ENCODE results near the gene PHACTR4.
A peak's percentile ranks its signal among the peaks of the same experiment; 100 is the strongest.
"Not testable (repeated sequence)": the region's sequence is repeated elsewhere in the genome, so short reads cannot be mapped to it uniquely, and the experiment has no call there.

The PHACTR4 gene

DNA sequence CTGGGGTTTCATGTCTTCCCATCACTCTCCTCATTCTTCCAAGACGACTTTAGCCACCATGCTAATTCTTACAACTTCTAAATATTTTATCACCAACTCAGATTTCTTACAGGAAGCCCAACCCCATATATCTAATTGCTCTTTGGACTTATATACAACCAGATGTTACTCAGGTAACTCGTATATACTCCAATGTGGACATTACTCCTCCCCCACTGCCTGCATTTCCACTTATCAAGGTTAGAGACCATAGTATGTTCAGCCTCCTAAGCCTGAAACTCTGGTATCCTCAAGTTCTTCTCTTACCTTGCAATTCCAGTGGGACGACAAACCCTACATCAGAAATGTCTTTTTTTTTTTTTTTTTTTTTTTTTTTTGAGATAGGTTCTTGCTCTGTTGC is 133.6 kb downstream of the PHACTR4 start:
- DNase-seq (ENCODE audit: low spot score): no peak

GRCh38 chr1:28505406-28506187 is 136.1 kb downstream of the PHACTR4 start, which contains the start of gene RCC1:
Gene RCC1 (plus strand): TSS chr1:28506043. CDS start chr1:28529867, 23,824 bp downstream.
- DNase-seq (ENCODE audit: low spot score): peak; percentile 99

DNA sequence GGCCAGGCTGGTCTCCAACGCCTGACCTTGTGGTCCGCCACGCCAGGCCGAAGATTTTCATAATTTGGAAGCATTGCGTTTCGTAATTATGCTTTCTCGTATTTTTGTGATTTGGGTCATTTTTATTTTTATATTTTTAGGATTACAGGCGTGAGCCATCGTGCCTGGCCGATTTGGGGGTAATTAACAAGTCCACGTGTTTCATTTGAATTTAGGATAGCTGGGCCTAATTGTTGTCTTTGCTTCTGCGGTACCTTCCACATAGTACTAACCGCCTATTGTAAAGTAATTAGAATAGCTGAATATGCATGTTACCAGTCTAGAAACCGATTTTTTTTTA is 137.3 kb downstream of the PHACTR4 start:
- no peak for DNase-seq (ENCODE audit: low spot score)

GRCh38 chr1:28507247-28507645 is 137.7 kb downstream of the PHACTR4 start:
- DNase-seq (ENCODE audit: low spot score): peak; percentile 51

DNA sequence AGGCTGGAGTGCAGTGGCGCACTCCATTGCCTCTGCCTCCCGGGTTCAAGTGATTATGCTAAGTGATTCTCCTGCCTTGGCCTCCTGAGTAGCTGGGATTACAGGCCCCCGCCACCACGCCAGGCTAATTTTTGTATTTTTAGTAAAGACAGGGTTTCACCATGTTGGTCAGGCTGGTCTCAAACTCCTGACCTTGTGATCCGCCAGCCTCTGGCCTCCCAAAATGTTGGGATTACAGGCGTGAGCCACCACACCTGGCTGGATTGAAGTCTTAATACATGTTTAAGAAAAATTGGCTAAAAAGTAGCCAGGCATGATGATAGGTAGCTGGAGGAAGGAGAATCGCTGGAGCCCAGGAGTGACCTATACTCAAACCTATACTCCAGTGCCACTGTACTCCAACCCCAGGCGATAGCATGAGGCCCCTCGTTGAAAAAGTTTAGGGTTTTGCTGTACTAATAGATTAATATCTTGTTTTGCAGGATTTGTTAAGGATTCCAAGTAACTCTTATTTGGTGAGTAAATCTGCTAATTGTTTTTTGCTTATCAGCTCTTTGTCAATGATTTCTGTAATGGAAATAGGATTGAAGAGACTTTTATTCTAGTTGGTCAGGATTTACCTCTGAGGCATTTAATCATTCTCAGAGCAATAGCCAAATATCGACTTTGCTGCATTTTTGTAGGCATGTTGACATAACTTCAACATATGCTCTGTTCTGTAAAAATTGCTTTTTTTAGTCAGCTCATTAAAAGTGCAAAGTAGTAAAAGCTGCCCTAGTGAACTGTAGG is 138.3 kb downstream of the PHACTR4 start:
- DNase-seq (ENCODE audit: low spot score): peak; percentile 32

DNA sequence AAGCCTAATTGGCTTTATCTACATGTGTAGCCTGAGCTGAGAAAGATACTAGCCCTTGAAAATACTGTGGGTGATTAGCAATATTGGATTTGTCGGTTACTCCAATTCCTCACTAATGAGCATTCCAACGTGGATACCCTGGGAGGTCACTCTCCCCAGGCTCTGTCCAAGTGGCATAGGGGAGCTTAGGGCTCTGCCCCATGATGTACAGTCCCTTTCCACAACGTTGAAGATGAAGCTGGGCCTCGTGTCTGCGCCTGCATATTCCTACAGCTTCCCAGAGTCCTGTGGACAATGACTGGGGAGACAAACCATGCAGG is 138.9 kb downstream of the PHACTR4 start:
- DNase-seq (ENCODE audit: low spot score): peak; percentile 41

GRCh38 chr1:28509705-28510272 is 140.2 kb downstream of the PHACTR4 start:
- DNase-seq (ENCODE audit: low spot score): peak; percentile 53

DNA sequence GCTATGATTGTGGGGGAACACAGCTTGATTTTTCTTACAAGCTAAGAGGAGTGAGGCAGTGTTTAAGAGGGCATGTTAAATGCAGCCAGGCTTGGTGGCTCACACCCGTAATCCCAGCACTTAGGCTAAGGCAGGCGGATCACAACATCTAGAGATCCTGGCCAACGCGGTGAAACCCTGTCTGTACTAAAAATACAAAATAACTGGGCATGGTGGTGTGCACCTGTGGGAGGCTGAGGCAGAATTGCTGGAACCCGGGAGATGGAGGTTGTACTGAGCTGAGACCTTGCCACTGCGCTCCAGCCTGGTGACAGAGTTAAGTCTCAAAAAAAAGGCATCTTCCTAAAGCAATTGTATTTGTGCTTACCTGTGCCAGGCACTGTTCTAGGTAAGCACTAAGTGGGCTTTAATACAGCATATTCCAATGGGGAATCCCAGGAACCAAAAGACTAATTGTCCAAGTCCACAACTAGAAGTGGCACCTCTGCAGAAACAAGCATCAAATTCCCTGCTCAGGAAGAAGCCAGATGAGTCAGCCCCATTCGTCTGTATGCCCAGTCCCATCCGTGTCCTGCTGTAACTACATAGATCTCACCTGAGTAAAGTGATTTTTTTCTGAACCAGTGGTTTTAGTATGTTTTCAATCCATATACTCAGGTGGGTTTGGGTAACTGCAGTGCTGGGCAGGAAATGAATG is 140.9 kb downstream of the PHACTR4 start:
- DNase-seq (ENCODE audit: low spot score): peak; percentile 76

- peak; percentile 70 for DNase-seq (ENCODE audit: low spot score)
Observed at GRCh38 chr1:28510970-28511440, 141.5 kb downstream of the PHACTR4 start.

DNA sequence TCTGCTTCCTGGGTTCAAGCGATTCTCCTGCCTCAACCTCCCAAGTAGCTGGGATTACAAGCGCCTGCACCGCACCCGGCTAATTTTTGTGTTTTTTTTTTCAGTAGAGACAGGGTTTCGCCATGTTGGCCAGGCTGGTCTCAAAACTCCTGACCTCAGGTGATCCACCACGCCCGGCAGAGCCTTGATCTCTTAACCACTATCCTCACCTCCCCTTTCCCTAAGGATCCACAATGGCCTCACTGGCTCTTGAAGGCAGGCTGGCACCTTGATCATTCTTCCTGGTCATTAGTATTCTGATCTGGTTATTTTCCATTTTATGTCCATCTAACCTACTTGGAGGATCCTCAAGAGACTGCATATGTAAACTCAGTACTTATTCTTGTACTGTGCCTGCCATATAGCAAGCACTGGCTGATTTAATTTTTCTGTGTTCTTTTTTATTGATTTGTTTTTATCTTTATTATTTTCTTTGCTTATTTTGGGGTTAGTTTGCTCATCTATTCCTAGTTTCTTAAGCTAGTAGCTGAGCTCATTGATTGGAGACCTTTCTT is 142.6 kb downstream of the PHACTR4 start:
- DNase-seq (ENCODE audit: low spot score): peak; percentile 56

DNA sequence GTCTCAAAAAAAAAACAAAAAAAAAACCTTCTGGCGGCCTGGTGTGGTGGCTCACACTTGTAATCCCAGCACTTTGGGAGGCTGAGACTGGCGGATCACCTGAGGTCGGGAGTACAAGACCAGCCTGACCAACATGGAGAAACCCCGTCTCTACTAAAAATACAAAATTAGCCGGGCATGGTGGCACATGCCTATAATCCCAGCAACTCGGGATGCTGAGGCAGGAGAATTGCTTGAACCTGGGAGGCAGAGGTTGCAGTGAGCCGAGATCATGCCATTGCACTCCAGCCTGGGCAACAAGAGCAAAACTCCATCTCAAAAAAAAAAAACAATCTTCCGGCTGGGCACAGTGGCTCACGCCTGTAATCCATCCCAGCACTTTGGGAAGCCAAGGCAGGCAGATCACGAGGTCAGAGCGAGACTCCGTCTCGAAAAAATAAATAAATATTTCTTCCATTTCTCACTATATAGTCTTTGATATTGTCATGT is 144.9 kb downstream of the PHACTR4 start:
- DNase-seq (ENCODE audit: low spot score): peak; percentile 28

DNA sequence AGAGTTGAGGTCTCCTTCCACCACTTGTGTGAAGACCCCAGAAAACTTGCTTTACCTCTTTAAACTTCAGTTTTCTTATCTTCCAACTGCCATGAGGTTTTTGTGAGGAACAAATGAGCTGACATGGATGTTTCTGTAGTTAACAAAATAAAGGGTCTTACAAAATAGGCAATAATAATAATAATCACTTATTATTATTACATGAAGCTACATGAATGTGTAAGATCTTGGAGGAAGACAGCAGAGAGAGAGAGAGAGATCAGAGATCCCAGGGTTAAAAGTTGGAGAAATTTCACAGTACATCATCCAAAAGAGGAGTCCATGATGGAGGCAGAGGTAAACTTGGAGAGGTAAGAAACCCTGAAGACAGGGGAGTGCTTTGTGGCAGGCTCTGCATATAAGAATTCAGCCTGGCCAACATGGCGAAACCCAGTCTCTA is 147.0 kb downstream of the PHACTR4 start:
- DNase-seq (ENCODE audit: low spot score): peak; percentile 16

DNA sequence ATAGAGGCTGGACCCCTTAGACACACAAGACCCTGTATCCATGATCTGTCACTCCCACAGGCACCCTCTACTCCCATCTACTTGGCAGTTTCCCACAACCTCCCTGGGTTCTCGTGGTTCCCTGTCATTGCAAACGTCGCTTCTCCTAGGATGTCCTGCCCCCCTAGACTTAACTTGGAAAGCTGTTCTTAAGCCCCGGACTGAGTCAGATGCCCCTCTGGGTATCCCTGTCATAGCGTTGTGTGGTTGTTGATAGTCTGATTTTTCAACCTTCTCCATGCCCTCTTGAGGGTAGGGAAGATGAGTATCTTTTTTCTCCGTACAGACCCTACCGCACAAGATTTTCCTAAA is 148.1 kb downstream of the PHACTR4 start:
- no peak for DNase-seq (ENCODE audit: low spot score)

DNA sequence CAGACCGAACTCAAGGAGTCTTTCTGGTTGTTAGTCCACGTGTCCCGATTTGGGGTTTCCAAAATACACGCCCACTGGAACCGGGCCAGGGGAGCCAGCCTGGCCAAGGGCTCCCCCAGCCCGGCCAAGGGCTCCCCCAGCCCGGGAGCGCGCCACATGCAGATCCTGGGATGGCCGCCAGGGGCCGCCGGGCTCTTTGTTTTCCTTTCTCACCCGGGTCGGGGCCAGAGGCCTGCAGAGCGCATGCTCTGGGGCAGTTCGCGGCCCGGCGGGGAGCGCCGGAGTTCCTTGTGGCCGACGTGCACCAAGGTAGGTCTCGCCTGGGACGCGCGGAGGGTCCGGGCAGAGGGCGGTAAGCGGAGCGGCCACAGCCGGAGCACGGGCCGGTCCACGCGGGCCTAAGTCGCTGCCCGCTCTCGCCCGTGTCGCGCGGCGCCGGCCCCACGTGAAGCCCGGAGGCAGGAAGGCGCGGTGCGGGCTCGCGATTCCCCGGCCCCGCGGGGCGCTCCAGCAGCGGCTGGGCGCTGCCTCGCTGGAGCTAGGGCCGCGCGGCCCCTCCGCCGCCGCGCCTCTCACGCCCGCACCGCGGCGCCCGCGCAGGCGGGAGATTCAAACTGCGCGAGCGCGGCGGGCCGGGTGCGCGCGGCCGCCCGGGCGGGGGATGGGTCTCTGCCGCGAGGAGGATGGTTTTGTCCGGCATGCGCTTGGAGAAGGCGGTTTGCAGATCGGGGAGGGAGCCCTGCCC is 148.6 kb downstream of the PHACTR4 start:
- DNase-seq (ENCODE audit: low spot score): peak; percentile 91

DNA sequence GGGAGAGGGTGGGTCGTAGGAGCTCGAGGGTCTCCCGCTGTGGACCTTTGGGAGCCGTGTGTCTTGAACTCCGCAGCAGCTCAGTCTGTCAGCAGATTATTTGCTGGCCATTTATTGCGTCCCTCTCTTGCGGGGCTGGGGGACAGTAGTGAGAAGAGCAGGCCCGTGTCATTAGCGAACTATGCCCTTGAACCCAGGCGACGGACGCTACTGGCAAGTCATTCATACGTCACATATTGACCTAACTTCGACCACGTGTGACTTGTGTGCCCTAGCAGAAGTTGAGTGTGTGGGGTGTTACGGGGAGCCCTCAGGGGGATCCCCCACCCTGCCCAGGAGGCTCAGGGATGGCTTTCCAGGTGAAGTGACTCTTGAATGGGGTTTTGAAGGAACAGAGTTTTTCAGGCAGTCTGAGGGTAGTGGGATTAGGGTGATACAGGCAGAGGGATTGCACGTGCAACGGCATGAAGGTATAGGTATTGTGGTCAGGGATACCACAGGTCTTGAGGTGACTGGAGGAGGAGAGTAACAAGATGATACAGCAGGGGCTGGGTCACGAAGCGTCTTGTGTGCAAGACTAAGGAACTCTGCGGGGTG is 149.3 kb downstream of the PHACTR4 start:
- peak; percentile 61 for DNase-seq (ENCODE audit: low spot score)

DNA sequence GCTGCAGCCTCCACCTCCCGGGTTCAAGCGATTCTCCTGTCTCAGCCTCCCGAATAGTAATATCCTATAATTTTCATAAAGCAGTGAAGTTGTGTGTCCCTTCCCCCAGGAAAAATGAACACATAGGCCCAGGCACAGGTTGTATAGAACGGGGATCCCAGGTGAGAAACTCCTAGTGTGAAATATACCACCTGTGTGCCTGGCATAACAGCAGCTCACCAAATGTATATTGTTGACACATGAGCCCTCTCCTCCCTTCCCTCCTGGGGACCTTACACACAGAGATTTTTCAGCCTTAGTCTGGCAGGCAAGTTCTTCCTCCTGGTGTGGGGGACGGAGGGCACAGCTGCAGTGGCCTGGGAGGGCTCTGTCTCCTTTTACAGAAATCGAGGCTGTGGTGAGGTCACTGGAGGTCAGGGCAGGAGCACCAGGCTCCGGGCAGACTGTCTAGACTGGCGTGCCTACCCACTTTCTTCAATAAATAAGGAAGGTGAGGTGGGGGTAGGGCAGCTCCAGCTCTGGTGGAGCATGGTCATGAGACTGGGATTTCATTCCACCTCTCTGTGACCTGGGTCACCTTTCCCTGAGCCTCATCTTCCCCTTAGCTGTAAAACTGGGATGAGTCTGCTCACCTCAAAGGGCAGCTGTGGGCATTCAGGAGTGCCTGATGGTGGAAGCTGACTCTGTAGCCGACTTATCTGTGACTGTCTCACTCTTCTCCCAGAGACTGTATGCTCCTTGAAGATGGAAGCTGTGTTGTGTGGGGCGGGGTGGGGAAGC is 150.6 kb downstream of the PHACTR4 start:
- peak; percentile 56 for DNase-seq (ENCODE audit: low spot score)

- DNase-seq (ENCODE audit: low spot score): peak; percentile 37
Observed at GRCh38 chr1:28520796-28521195, 151.3 kb downstream of the PHACTR4 start.

- DNase-seq (ENCODE audit: low spot score): no peak
Observed at GRCh38 chr1:28521502-28522164, 152.1 kb downstream of the PHACTR4 start.

GRCh38 chr1:28522537-28522936 is 153.0 kb downstream of the PHACTR4 start:
- not testable (repeated sequence) for DNase-seq (ENCODE audit: low spot score)

All from kidney tubule cell (primary cell).